GM12878 (cell line): ENCODE data around the gene TIMP2. TPM values are rescaled to one million over a fixed set of nuclear protein-coding genes. Genes with fewer than 3 reads are reported as not detected.

Experiments used
- ATAC-seq: fragments of 200-7000 bp; cut with Tn5 transposase; 3 replicates; pipeline ENCODE4 v1.9.1; 2020; ENCODE audit warnings: mild to moderate bottlenecking, moderate library complexity
- BruUV-seq: library from RNA; stranded (reverse); fragments of 400-500 nt; replicated peaks from 2 replicates; lab custom pipeline; 2021; lab: Mats Ljungman, UMichigan
- CTCF ChIA-PET: fragments of 300-600 bp; sonication (Branson Sonifier 250); formaldehyde crosslinking; extraction: SDS; loops from one replicate; lab custom pipeline; 2021; ENCODE audit warnings: inconsistent platforms; lab: Yijun Ruan, JAX
- POLR2A ChIA-PET: fragments of 350-600 bp; formaldehyde crosslinking; extraction: SDS; loops from one replicate; lab custom pipeline; 2021; ENCODE audit warnings: inconsistent platforms; lab: Charles Lee
- RAD21 ChIA-PET: fragments of 300-600 bp; sonication (Branson Sonifier 250); formaldehyde crosslinking; loops from one replicate; lab custom pipeline; 2023; ENCODE audit warnings: antibody characterized with exemption; ENCODE audit not compliant: unreplicated experiment; lab: Charles Lee
- SMC1A ChIA-PET: fragments of 300-600 bp; sonication (Branson Sonifier 250); formaldehyde crosslinking; loops from one replicate; lab custom pipeline; 2023; ENCODE audit not compliant: unreplicated experiment, uncharacterized antibody; lab: Charles Lee
- DNase-seq: peaks from one replicate; pipeline ENCODE4 v3.0.0-alpha.2; 2011; ENCODE audit warnings: low read depth, low spot score
- FAIRE-seq: peaks from 3 replicates; lab custom pipeline; 2011; peaks lifted over from hg19 to GRCh38; lab: Jason Lieb, UNC
- H2AFZ ChIP-seq: 2 replicates; pipeline ENCODE4 v1.6.0; 2011; ENCODE audit warnings: low read depth, low read length, control low read depth; ENCODE audit not compliant: control insufficient read depth
- H3K27ac ChIP-seq: 2 replicates; pipeline ENCODE4 v1.5.1; 2011; ENCODE audit warnings: control low read depth; ENCODE audit not compliant: control insufficient read depth, insufficient read depth
- H3K27me3 ChIP-seq, 2 experiments: replicated peaks in 1 of 2; 2 replicates each; pipeline versions ENCODE4 v1.6.0 to v1.6.1; 2011; ENCODE audit warnings: low read length in 1 of 2; ENCODE audit not compliant: control insufficient read depth in 2 of 2, insufficient read depth in 2 of 2
- H3K36me3 ChIP-seq, 2 experiments: 2 replicates each; pipeline ENCODE4 v1.5.1; 2011; ENCODE audit warnings: low read length in 1 of 2; ENCODE audit not compliant: control insufficient read depth in 2 of 2, insufficient read depth in 2 of 2
- H3K4me1 ChIP-seq: 2 replicates; pipeline ENCODE4 v1.6.1; 2011; ENCODE audit warnings: mild to moderate bottlenecking, low read length, moderate library complexity, mixed read lengths; ENCODE audit not compliant: control insufficient read depth, insufficient read depth
- H3K4me2 ChIP-seq: 2 replicates; pipeline ENCODE4 v1.6.0; 2011; ENCODE audit warnings: control low read depth; ENCODE audit not compliant: control insufficient read depth, insufficient read depth
- H3K4me3 ChIP-seq: fragments of 200-600 bp; sonication (generic); 2 replicates; pipeline ENCODE4 v1.5.1; 2016
- H3K79me2 ChIP-seq: 2 replicates; pipeline ENCODE4 v1.6.0; 2011; ENCODE audit warnings: low read length; ENCODE audit not compliant: control insufficient read depth, insufficient read depth
- H3K9ac ChIP-seq: 2 replicates; pipeline ENCODE4 v1.8.0; 2011; ENCODE audit warnings: low read length, control low read depth, mixed read lengths; ENCODE audit not compliant: control insufficient read depth, insufficient read depth
- H3K9me3 ChIP-seq: replicated peaks from 3 replicates; pipeline ENCODE4 v1.5.1; 2011; ENCODE audit warnings: mild to moderate bottlenecking, low read length; ENCODE audit not compliant: control insufficient read depth, insufficient read depth
- H4K20me1 ChIP-seq: 2 replicates; pipeline ENCODE4 v1.6.0; 2011; ENCODE audit not compliant: control insufficient read depth, insufficient read depth
- ATF3 ChIP-seq: IDR thresholded peaks from 2 replicates; pipeline ENCODE4 v1.6.1; 2011; ENCODE audit warnings: low read depth, mild to moderate bottlenecking, low read length, moderate library complexity, borderline replicate concordance; ENCODE audit errors: extremely low read depth
- CBX3 ChIP-seq: fragments of 200-600 bp; sonication (generic); IDR thresholded peaks from 2 replicates; pipeline ENCODE4 v1.6.1; 2016; ENCODE audit warnings: low read depth, borderline replicate concordance
- CTCF ChIP-seq, 3 experiments: IDR thresholded peaks in 2 of 3; conservative IDR thresholded peaks in 1 of 3; 2 replicates each; pipeline ENCODE4 v1.5.1; 2011; ENCODE audit warnings: low read depth in 3 of 3, low read length in 3 of 3, mild to moderate bottlenecking in 3 of 3, control low read depth in 2 of 3, moderate library complexity in 2 of 3, inconsistent platforms in 1 of 3, mixed read lengths in 1 of 3; ENCODE audit not compliant: control insufficient read depth in 2 of 3, insufficient read depth in 1 of 3; ENCODE audit errors: extremely low read depth in 1 of 3
- EGR1 ChIP-seq, 2 experiments: IDR thresholded peaks; 1 replicate in 1 of 2; 2 replicates in 1 of 2; pipeline ENCODE4 v1.6.1; 2011 to 2012; ENCODE audit warnings: low read depth in 2 of 2, low read length in 2 of 2, borderline replicate concordance in 1 of 2, mild to moderate bottlenecking in 1 of 2, moderate library complexity in 1 of 2
- EP300 ChIP-seq, 2 experiments: fragments of 150-350 bp in 1 of 2; IDR thresholded peaks; 2 replicates each; pipeline ENCODE4 v1.6.1; 2011 to 2012; ENCODE audit warnings: low read depth in 2 of 2, low read length in 2 of 2, borderline replicate concordance in 1 of 2, improper control_type of control experiment in 1 of 2, inconsistent platforms in 1 of 2; ENCODE audit not compliant: control insufficient read depth in 1 of 2
- KAT2A ChIP-seq: conservative IDR thresholded peaks from 2 replicates; pipeline ENCODE4 v1.6.1; 2011; ENCODE audit warnings: low read depth, low read length; ENCODE audit not compliant: control insufficient read depth
- NFYA ChIP-seq: IDR thresholded peaks from 2 replicates; pipeline ENCODE4 v1.6.1; 2011; ENCODE audit warnings: low read depth, mild to moderate bottlenecking, low read length, improper control_type of control experiment, borderline replicate concordance
- NR2F1 ChIP-seq: fragments of 450-650 bp; conservative IDR thresholded peaks from 2 replicates; pipeline ENCODE4 v1.6.1; 2017; ENCODE audit warnings: mild to moderate bottlenecking
- POLR2A ChIP-seq: IDR thresholded peaks from 2 replicates; pipeline ENCODE4 v1.6.1; 2011; ENCODE audit warnings: low read depth, mild to moderate bottlenecking, low read length
- RELA ChIP-seq: fragments of 450-650 bp; IDR thresholded peaks from 2 replicates; pipeline ENCODE4 v1.8.0; 2014; ENCODE audit warnings: borderline replicate concordance; ENCODE audit not compliant: partially characterized antibody
- SMAD1 ChIP-seq: fragments of 450-650 bp; IDR thresholded peaks from 2 replicates; pipeline ENCODE4 v1.6.1; 2018; ENCODE audit warnings: mild to moderate bottlenecking, low read depth; ENCODE audit not compliant: partially characterized antibody
- TCF12 ChIP-seq: IDR thresholded peaks from 2 replicates; pipeline ENCODE4 v1.6.1; 2011; ENCODE audit warnings: low read depth, mild to moderate bottlenecking, low read length
- YY1 ChIP-seq: IDR thresholded peaks from 2 replicates; pipeline ENCODE4 v1.6.1; 2011; ENCODE audit warnings: low read depth, mild to moderate bottlenecking, low read length
- ZBED1 ChIP-seq: IDR thresholded peaks from 2 replicates; pipeline ENCODE4 v1.6.1; 2016; ENCODE audit warnings: borderline replicate concordance
- ZNF24 ChIP-seq: fragments of 450-650 bp; IDR thresholded peaks from 2 replicates; pipeline ENCODE4 v1.6.1; 2017; ENCODE audit warnings: antibody characterized with exemption, mild to moderate bottlenecking
- WGBS: methylation state at CpG from one replicate; pipeline ENCODE4 v1.1.6; 2016; ENCODE audit warnings: low lambda C conversion rate; ENCODE audit not compliant: insufficient replicate concordance, insufficient coverage; ENCODE audit errors: missing lambda C conversion rate; 5-methylcytosine and 5-hydroxymethylcytosine counted together
- in situ Hi-C: fragments of 300-500 bp; cut with MboI; formaldehyde crosslinking; loops from 9 replicates; pipeline ENCODE4 v1.14.3; 2018; ENCODE audit warnings: mixed read lengths
- intact Hi-C: fragments of 100-400 bp; cut with micrococcal nuclease; formaldehyde crosslinking; loops from one replicate; pipeline ENCODE4 v1.14.2; 2022; ENCODE audit not compliant: unreplicated experiment
- polyA plus RNA-seq, 11 experiments: library from polyadenylated mRNA; depleted of rRNA in 4 of 11; unstranded in 6 of 11; stranded (reverse) in 5 of 11; fragments of >200 nt; fragmentation: Nextera tagmentation in 4 of 11; fragmentation: Illumina TruSeq in 1 of 11; extraction: Ambion mirVana in 4 of 11; extraction: Trizol in 1 of 11; gene quantifications; 1 replicate in 1 of 11; 2 replicates in 10 of 11; pipeline versions ENCODE4 v1.2.1 to v1.2.3, GENCODE V29; 2011 to 2016; ENCODE audit warnings: inconsistent platforms in 2 of 11, missing spikeins in 2 of 11, low read depth in 1 of 11
- total RNA-seq, 4 experiments: library from RNA; depleted of rRNA in 3 of 4; stranded (reverse); fragments of >200 nt in 3 of 4; fragmentation: Illumina TruSeq in 1 of 4; extraction: Trizol in 1 of 4; gene quantifications; 2 replicates each; pipeline versions ENCODE4 v1.2.1 to v1.2.3, GENCODE V29; 2013 to 2021

The TIMP2 gene
- total and polyA plus RNA-seq, 10 of the 15 experiments (the other 5 are each of a cell fraction or from before 2014, with no cell fraction given) = 0.03 to 0.41 (median 0.04) TPM; not detected in 7

GRCh38 chr17:78929908-78930775 lies 5.0 kb upstream of the TIMP2 start (continued):
- TF ChIP-seq CTCF (IDR thresholded peaks at IDR 0.05 in 2 of 3, conservative IDR thresholded peaks at IDR 0.05 in 1 of 3; ENCODE audit: control insufficient read depth in 2 of 3, extremely low read depth in 1 of 3, insufficient read depth in 1 of 3, low read depth in 3 of 3, low read length in 3 of 3) = no peak

- ChIA-PET CTCF (no interaction called here), SMC1A (no interaction called here), POLR2A (no interaction called here), RAD21 (no interaction called here)
- no peaks in the 10 kb centered on the region for H4K20me1 ChIP-seq
- in situ Hi-C loops = no loop called here
- intact Hi-C loops = no loop called here
- FAIRE-seq (no peak), ATAC-seq (no peak), DNase-seq (no peak)
- H3K4me1 ChIP-seq = peaks cover 2% of the 10 kb centered on the region; the same call in 1 of the 2 replicates
- WGBS = 37% methylated on average over 33 of the region's 33 CpGs
- no peaks in the 10 kb centered on the region for H3K36me3 ChIP-seq
- H3K4me3 ChIP-seq = no peak overlapping the region
- no peak overlapping the region for H2AFZ ChIP-seq
- no peak overlapping the region for H3K4me2 ChIP-seq
- no peaks in the 10 kb centered on the region for H3K79me2 ChIP-seq
- H3K27me3 ChIP-seq = peaks cover 4 to 9% of the 10 kb centered on the region in 2 experiments; a peak in 2 of 4 replicates
- no peak overlapping the region for H3K27ac ChIP-seq
- no peaks in the 10 kb centered on the region for H3K9me3 ChIP-seq
- no TSS peak for BruUV-seq
- no peak overlapping the region for H3K9ac ChIP-seq
- TF ChIP-seq SMAD1 (no peak), POLR2A (no peak), CTCF (IDR thresholded peaks at IDR 0.05 in 2 of 3, conservative IDR thresholded peaks at IDR 0.05 in 1 of 3; ENCODE audit: control insufficient read depth in 2 of 3, extremely low read depth in 1 of 3, insufficient read depth in 1 of 3, low read depth in 3 of 3, low read length in 3 of 3) (no peak), TCF12 (no peak), NR2F1 (no peak), EP300 (IDR thresholded peaks at IDR 0.05; ENCODE audit: borderline replicate concordance in 1 of 2, control insufficient read depth in 1 of 2, low read depth in 2 of 2, low read length in 2 of 2) (no peak), EGR1 (IDR thresholded peaks at IDR 0.05; ENCODE audit: borderline replicate concordance in 1 of 2, low read depth in 2 of 2, low read length in 2 of 2) (no peak), ATF3 (no peak), ZBED1 (no peak), ZNF24 (no peak), CBX3 (no peak), NFYA (no peak), YY1 (no peak), KAT2A (no peak), RELA (no peak)
Measured at GRCh38 chr17:78925662-78926555, 722 bp upstream of the TIMP2 start.
